GM03348 (cell line): ENCODE results near the gene MAML3.

Experiments used
- DNase-seq: peaks from one replicate; pipeline ENCODE4 v3.0.0; 2012; ENCODE audit warnings: low spot score

The MAML3 gene

GRCh38 chr4:139685180-139685579 lies 468.8 kb downstream of the MAML3 start:
- no peak for DNase-seq

DNA sequence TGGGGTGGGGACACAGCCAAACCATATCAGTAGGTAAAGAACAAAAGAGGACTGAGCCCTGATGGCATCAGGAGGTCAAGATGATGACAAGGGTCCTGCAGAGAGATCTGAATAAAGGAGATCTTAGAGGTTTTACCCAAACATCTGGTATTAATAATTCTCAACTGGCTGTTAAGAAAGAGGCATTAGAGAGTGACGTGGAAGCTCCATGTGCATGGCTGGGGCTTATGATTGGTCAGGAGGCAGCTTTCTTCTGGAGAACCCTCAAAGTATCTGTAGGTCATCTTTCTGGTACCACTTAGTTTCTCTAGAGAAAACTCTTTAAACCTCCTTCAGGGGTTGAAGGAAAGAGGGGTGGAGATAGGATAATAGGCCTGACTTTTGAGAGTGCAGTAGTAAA lies 469.6 kb downstream of the MAML3 start:
- peak; percentile 44 for DNase-seq

GRCh38 chr4:139682741-139683151 lies 471.2 kb downstream of the MAML3 start:
- no peak for DNase-seq

- DNase-seq: no peak
Measured at GRCh38 chr4:139682309-139682708, 471.7 kb downstream of the MAML3 start.

DNA sequence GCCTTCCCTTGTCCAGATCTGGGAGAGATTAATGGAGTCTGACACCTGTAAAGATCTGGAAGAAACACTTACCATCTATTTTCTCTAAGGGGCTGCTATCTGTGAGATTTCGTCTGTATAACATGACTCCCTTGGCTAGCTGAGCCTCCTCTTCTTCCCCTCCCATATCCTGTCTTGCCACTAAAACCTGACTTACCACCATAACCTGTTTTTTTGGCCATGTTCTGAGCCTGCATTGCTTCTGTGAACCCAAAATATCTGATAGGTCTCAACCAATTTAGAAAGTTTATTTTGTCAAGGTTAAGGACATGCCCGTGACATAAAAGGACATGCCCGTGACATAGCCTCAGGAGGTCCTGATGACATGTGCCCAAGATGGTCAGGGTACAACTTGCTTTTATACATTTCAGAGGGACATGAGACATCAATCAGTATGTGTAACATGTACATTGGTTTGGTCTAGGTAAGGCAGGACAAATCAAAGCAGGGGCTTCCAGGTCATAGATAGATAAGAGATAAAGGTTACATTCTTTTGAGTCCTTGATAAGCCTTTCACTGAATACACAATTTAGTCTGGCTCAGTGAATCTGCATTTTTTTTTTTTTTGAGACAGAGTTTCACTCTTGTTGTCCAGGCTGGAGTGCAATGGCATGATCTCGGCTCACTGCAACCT lies 476.9 kb downstream of the MAML3 start:
- no peak for DNase-seq

- DNase-seq: no peak
Measured at GRCh38 chr4:139676365-139676764, 477.6 kb downstream of the MAML3 start.

GRCh38 chr4:139675651-139676050 lies 478.3 kb downstream of the MAML3 start:
- DNase-seq: no peak

GRCh38 chr4:139674875-139675550 lies 479.0 kb downstream of the MAML3 start:
- DNase-seq: no peak

GRCh38 chr4:139672732-139673131 lies 481.3 kb downstream of the MAML3 start:
- no peak for DNase-seq

DNA sequence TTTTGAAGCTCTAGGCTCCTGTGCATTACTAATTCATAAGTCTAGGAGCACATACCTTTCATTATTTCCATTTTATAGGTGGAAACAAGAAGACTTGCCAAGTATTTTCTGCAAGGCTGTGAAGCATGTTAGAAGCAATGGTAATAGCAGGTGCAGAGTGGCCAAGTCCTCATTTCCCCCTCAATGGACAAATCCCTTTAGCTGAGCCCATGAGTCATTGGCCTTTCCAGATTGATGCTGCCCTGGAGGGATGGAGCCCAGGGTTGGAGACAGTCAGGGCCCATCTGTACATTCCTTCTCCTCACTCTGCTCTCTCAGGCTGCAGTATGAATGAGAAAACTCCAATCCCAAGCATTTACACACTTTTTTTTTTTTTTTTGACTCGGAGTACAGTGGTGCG lies 481.8 kb downstream of the MAML3 start:
- DNase-seq: no peak

DNA sequence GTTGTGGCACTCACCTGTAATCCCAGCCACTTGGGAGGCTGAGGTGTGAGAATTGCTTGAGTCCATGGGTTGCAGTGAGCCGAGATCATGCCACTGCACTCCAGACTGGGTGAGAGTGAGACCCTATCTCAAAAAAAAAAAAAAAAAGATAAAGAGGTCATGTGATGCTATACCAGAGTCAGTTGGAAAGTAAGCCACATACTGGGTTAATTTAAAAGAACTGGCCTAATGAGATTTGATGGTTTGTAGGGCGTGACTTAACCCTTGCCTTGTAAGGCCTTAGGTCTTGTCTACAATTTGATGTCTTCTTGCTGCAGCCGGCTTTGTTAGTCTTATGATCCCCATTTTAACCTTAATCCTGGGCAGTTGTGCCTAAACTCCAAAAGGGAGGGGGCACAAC lies 483.2 kb downstream of the MAML3 start:
- DNase-seq: no peak

- no peak for DNase-seq
Measured at GRCh38 chr4:139669890-139670289, 484.1 kb downstream of the MAML3 start.

DNA sequence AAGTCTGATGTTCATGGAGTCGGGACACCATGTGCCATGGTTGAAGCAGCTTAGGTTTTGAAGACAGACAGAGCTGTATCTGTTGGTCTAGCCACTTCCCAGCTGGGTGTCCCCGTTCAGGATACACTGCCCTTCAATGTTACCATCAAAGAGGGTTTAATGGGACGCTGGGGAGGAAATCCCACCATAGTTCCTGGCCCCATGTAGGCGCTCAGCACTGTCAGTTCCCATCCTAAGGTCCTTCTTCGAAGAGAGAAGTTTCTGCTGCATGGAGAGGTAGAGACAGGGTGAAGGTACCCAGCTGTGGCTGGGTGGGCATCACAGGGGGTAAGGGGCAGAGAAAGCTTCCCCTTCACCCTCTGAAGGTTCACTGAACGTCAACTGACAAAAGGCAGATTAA lies 484.6 kb downstream of the MAML3 start:
- no peak for DNase-seq

- no peak for DNase-seq
Measured at GRCh38 chr4:139668658-139669201, 485.3 kb downstream of the MAML3 start.

GRCh38 chr4:139668036-139668435 lies 485.9 kb downstream of the MAML3 start:
- DNase-seq: no peak
